Keratinocyte (primary cell): Measurements from ENCODE around the gene NT5C. TPM values are rescaled to one million over a fixed set of nuclear protein-coding genes. Genes with fewer than 3 reads are reported as not detected.
"Not testable (repeated sequence)": the region's sequence is repeated elsewhere in the genome, so short reads cannot be mapped to it uniquely, and the experiment has no call there.

Experiments used
- DNase-seq: peaks from one replicate; pipeline ENCODE4 v3.0.0-alpha.2; 2011; ENCODE audit warnings: low read depth, missing footprints, low spot score
- FAIRE-seq: peaks from 2 replicates; lab custom pipeline; 2011; peaks lifted over from hg19 to GRCh38; lab: Jason Lieb, UNC
- H2AFZ ChIP-seq: 2 replicates; pipeline ENCODE4 v1.6.0; 2012; ENCODE audit warnings: low read length, control low read depth, inconsistent platforms; ENCODE audit not compliant: control insufficient read depth
- H3K27ac ChIP-seq: 2 replicates; pipeline ENCODE4 v1.5.1; 2011; ENCODE audit warnings: low read length; ENCODE audit not compliant: control insufficient read depth, insufficient read depth
- H3K27me3 ChIP-seq: 3 replicates; pipeline ENCODE4 v1.6.0; 2011; ENCODE audit warnings: low read length; ENCODE audit not compliant: control insufficient read depth, insufficient read depth; ENCODE audit errors: extremely low read depth
- H3K36me3 ChIP-seq, 2 experiments: 2 replicates in 1 of 2; 3 replicates in 1 of 2; pipeline ENCODE4 v1.5.1; 2011; ENCODE audit warnings: low read length in 2 of 2, mild to moderate bottlenecking in 1 of 2; ENCODE audit not compliant: control insufficient read depth in 2 of 2, insufficient read depth in 2 of 2; ENCODE audit errors: extremely low read depth in 1 of 2
- H3K4me1 ChIP-seq: 3 replicates; pipeline ENCODE4 v1.5.1; 2011; ENCODE audit warnings: low read length; ENCODE audit not compliant: control insufficient read depth, insufficient read depth; ENCODE audit errors: extremely low read depth
- H3K4me2 ChIP-seq: 3 replicates; pipeline ENCODE4 v1.6.0; 2011; ENCODE audit warnings: low read depth, low read length; ENCODE audit not compliant: control insufficient read depth, insufficient read depth; ENCODE audit errors: extremely low read depth
- H3K4me3 ChIP-seq, 3 experiments: fragments of 200-600 bp in 1 of 3; sonication (generic) in 1 of 3; 2 replicates in 2 of 3; 3 replicates in 1 of 3; pipeline ENCODE4 v1.5.1; 2011 to 2016; ENCODE audit warnings: low read length in 3 of 3, mild to moderate bottlenecking in 3 of 3, control low read depth in 2 of 3, inconsistent platforms in 1 of 3, low read depth in 1 of 3, mixed read lengths in 1 of 3, mixed run types in 1 of 3, moderate library complexity in 1 of 3; ENCODE audit not compliant: control insufficient read depth in 2 of 3, insufficient read depth in 2 of 3; ENCODE audit errors: extremely low read depth in 1 of 3
- H3K79me2 ChIP-seq: 2 replicates; pipeline ENCODE4 v1.6.0; 2012; ENCODE audit warnings: low read length; ENCODE audit not compliant: control insufficient read depth, insufficient read depth
- H3K9ac ChIP-seq: 3 replicates; pipeline ENCODE4 v1.6.0; 2011; ENCODE audit warnings: low read length; ENCODE audit not compliant: control insufficient read depth, insufficient read depth; ENCODE audit errors: extremely low read depth
- H3K9me1 ChIP-seq: 3 replicates; pipeline ENCODE4 v1.6.0; 2011; ENCODE audit warnings: low read length; ENCODE audit not compliant: control insufficient read depth, insufficient read depth; ENCODE audit errors: extremely low read depth
- H3K9me3 ChIP-seq: 2 replicates; pipeline ENCODE4 v1.5.1; 2012; ENCODE audit warnings: low read depth, low read length; ENCODE audit not compliant: control insufficient read depth
- H4K20me1 ChIP-seq: 3 replicates; pipeline ENCODE4 v1.6.0; 2011; ENCODE audit warnings: low read length; ENCODE audit not compliant: control insufficient read depth, insufficient read depth; ENCODE audit errors: extremely low read depth
- EZH2 ChIP-seq: IDR thresholded peaks from one replicate; pipeline ENCODE4 v1.6.1; 2012; ENCODE audit warnings: inconsistent platforms, mild to moderate bottlenecking, low read length, moderate library complexity
- dilution Hi-C: fragments of 300-500 bp; cut with MboI; formaldehyde crosslinking; loops from one replicate; pipeline ENCODE4 v1.7.0; 2020; ENCODE audit warnings: low sequenced_read_pairs; ENCODE audit not compliant: extremely low pct_ligation_motif_present
- polyA plus RNA-seq, 5 experiments: library from polyadenylated mRNA; depleted of rRNA in 3 of 5; stranded (reverse) in 3 of 5; stranded (forward) in 1 of 5; unstranded in 1 of 5; fragments of >200 nt; gene quantifications; 1 replicate in 1 of 5; 2 replicates in 3 of 5; 3 replicates in 1 of 5; pipeline versions ENCODE4 v1.2.1 to v1.2.3, GENCODE V29; 2011 to 2012; ENCODE audit warnings: missing spikeins in 2 of 5, low read depth in 1 of 5, low replicate concordance in 1 of 5
- TF ChIP-seq, protein P1 (sequence below), 3 experiments: IDR thresholded peaks in 1 of 3; conservative IDR thresholded peaks in 1 of 3; optimal IDR thresholded peaks in 1 of 3; 2 replicates in 2 of 3; 3 replicates in 1 of 3; pipeline versions ENCODE3 to v1.5.1; 2011; ENCODE audit warnings: low read length in 3 of 3, mild to moderate bottlenecking in 3 of 3, moderate library complexity in 2 of 3, control low read depth in 1 of 3, inconsistent platforms in 1 of 3; ENCODE audit not compliant: insufficient read depth in 2 of 3; ENCODE audit errors: extremely low read depth in 1 of 3

The NT5C gene
- polyA plus RNA-seq, 1 donor (not counting 4 experiments of a cell fraction or from before 2014, with no cell fraction given), result 29.9 TPM

DNA sequence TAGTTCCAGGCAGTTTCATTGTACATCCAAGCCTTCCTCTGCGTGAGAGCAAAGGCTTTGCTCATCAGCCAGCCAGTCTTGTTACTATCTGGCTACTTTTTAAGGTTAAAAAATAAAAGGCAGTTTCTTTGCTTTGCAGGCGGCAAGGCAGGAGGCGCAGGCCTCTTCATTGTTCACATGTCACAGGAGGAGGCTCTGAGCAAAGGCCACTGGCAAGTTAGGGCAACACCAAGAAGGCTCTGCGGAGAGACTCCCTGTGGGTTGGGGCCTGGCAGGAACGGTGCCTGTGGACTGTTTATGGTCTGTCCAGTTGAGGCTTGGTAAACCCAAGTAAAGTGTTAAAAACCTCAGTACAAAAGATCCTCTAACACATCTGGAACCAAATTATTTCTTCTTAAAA lies 3.9 kb upstream of the NT5C start:
- FAIRE-seq (no peak), DNase-seq (no peak)
- peaks cover 7% of the 10 kb centered on the region for H3K4me1 ChIP-seq
- H3K27me3 ChIP-seq, result no peaks in the 10 kb centered on the region
- no peak overlapping the region for H3K4me2 ChIP-seq
- TF ChIP-seq, protein P1, sequence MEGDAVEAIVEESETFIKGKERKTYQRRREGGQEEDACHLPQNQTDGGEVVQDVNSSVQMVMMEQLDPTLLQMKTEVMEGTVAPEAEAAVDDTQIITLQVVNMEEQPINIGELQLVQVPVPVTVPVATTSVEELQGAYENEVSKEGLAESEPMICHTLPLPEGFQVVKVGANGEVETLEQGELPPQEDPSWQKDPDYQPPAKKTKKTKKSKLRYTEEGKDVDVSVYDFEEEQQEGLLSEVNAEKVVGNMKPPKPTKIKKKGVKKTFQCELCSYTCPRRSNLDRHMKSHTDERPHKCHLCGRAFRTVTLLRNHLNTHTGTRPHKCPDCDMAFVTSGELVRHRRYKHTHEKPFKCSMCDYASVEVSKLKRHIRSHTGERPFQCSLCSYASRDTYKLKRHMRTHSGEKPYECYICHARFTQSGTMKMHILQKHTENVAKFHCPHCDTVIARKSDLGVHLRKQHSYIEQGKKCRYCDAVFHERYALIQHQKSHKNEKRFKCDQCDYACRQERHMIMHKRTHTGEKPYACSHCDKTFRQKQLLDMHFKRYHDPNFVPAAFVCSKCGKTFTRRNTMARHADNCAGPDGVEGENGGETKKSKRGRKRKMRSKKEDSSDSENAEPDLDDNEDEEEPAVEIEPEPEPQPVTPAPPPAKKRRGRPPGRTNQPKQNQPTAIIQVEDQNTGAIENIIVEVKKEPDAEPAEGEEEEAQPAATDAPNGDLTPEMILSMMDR (optimal IDR thresholded peaks at IDR 0.05 in 1 of 3, IDR thresholded peaks at IDR 0.05 in 1 of 3, conservative IDR thresholded peaks at IDR 0.05 in 1 of 3; ENCODE audit: extremely low read depth in 1 of 3, insufficient read depth in 2 of 3, low read length in 3 of 3), result no peak
- TF ChIP-seq EZH2, result no peak
- H3K79me2 ChIP-seq, result peaks cover 4% of the 10 kb centered on the region
- no peak overlapping the region for H3K9ac ChIP-seq
- H3K27ac ChIP-seq, result no peak overlapping the region
- peaks cover 12 to 18% of the 10 kb centered on the region in 2 experiments for H3K36me3 ChIP-seq
- H2AFZ ChIP-seq, result no peak overlapping the region
- no peaks in the 10 kb centered on the region for H3K9me1 ChIP-seq
- H4K20me1 ChIP-seq, result no peaks in the 10 kb centered on the region
- dilution Hi-C loops, result no loop called here
- no peak overlapping the region for H3K4me3 ChIP-seq
- H3K9me3 ChIP-seq, result no peaks in the 10 kb centered on the region

DNA sequence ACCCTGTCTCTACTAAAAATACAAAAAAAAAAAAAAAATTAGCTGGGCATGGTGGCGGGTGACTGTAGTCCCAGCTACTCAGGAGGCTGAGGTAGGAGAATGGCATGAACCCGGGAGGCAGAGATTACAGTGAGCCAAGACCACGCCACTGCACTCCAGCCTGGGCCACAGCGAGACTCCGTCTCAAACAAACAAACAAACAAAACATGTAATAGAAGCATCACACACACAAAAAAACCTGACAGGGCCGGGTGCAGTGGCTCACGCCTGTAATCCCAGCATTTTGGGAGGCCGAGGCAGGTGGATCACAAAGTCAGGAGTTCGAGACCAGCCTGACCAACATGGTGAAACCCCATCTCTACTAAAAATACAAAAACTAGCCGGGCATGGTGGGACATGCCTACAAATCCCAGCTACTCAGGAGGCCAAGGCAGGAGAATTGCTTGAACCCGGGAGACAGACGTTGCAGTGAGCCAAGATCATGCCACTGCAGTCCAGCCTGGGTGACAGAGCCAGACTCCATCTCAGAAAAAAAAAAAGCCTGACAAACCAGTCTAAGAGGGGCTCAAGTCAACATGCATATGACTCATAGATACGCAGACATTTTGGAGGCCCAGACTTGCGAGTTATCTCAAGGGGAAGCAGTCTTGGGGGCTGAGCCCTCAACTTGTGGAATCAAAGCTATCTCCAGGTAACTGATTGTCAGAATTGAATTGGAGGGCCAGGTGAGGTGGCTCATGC lies 2.2 kb upstream of the NT5C start:
- dilution Hi-C loops, H4K20me1 ChIP-seq, H3K27me3 ChIP-seq, H3K4me3 ChIP-seq, H3K4me2 ChIP-seq, H3K9ac ChIP-seq, H3K9me1 ChIP-seq, H3K4me1 ChIP-seq, H3K27ac ChIP-seq, H2AFZ ChIP-seq, H3K79me2 ChIP-seq, H3K9me3 ChIP-seq, FAIRE-seq, DNase-seq: not testable (repeated sequence)
- H3K36me3 ChIP-seq, result peaks cover 15 to 23% of the 10 kb centered on the region in 2 experiments
